Neural cell (in vitro differentiated cells): ENCODE results near the gene ASCL2. TPM values are rescaled to one million over a fixed set of nuclear protein-coding genes. Genes with fewer than 3 reads are reported as not detected.

Experiments used
- H2AFZ ChIP-seq: fragments of 200-600, 300-800 bp; sonication (generic), shearing (Covaris generic); 2 replicates; pipeline ENCODE4 v1.6.0; 2014; ENCODE audit warnings: low read depth, mild to moderate bottlenecking, antibody characterized with exemption, low read length, moderate library complexity
- H3F3A ChIP-seq: fragments of 200-600 bp; shearing (Covaris generic); 2 replicates; pipeline ENCODE4 v1.6.1; 2016; ENCODE audit warnings: mild to moderate bottlenecking, moderate library complexity, mixed read lengths, antibody characterized with exemption, low read length; ENCODE audit not compliant: insufficient read depth, poor library complexity, severe bottlenecking
- H3K27ac ChIP-seq: fragments of 200-600, 300-800 bp; sonication (generic), shearing (Covaris generic); 2 replicates; pipeline ENCODE4 v1.5.1; 2014; ENCODE audit warnings: mild to moderate bottlenecking, low read length, moderate library complexity
- H3K27me3 ChIP-seq: fragments of 300-800, 200-600 bp; sonication (generic), shearing (Covaris generic); 2 replicates; pipeline ENCODE4 v1.6.0; 2014; ENCODE audit warnings: mild to moderate bottlenecking, low read depth, low read length, moderate library complexity; ENCODE audit not compliant: insufficient read depth
- H3K36me3 ChIP-seq: fragments of 300-800, 200-600 bp; sonication (generic), shearing (Covaris generic); 2 replicates; pipeline ENCODE4 v1.5.1; 2014; ENCODE audit warnings: mild to moderate bottlenecking, antibody characterized with exemption, low read length, moderate library complexity; ENCODE audit not compliant: insufficient read depth
- H3K4me2 ChIP-seq: fragments of 300-800, 200-600 bp; sonication (generic), shearing (Covaris generic); 2 replicates; pipeline ENCODE4 v1.6.0; 2014; ENCODE audit warnings: mild to moderate bottlenecking, low read length
- H3K4me3 ChIP-seq: fragments of 300-800, 200-600 bp; sonication (generic), shearing (Covaris generic); 2 replicates; pipeline ENCODE4 v1.5.1; 2014; ENCODE audit warnings: mild to moderate bottlenecking, low read length, moderate library complexity
- H3K79me2 ChIP-seq: fragments of 200-600 bp; shearing (Covaris generic); replicated peaks from 2 replicates; pipeline ENCODE4 v1.6.0; 2014; ENCODE audit warnings: mild to moderate bottlenecking, low read length, moderate library complexity; ENCODE audit not compliant: insufficient read depth
- H3K9ac ChIP-seq: fragments of 300-800, 200-600 bp; sonication (generic), shearing (Covaris generic); 2 replicates; pipeline ENCODE4 v1.6.1; 2016; ENCODE audit warnings: mild to moderate bottlenecking, low read length, mixed read lengths
- H3K9me2 ChIP-seq: fragments of 200-600 bp; shearing (Covaris generic); 2 replicates; pipeline ENCODE4 v1.6.1; 2016; ENCODE audit warnings: mild to moderate bottlenecking, low read length, mixed read lengths; ENCODE audit not compliant: insufficient read depth
- H3K9me3 ChIP-seq: fragments of 200-600, 300-800 bp; sonication (generic), shearing (Covaris generic); 2 replicates; pipeline ENCODE4 v1.6.1; 2016; ENCODE audit warnings: mild to moderate bottlenecking, mixed run types, low read length, moderate library complexity, mixed read lengths
- H4K20me1 ChIP-seq: fragments of 200-600 bp; shearing (Covaris generic); 2 replicates; pipeline ENCODE4 v1.6.1; 2016; ENCODE audit warnings: mild to moderate bottlenecking, mixed run types; ENCODE audit not compliant: insufficient read depth
- CTCF ChIP-seq: fragments of 450-650 bp; IDR thresholded peaks from 2 replicates; pipeline ENCODE4 v1.5.1; 2014; ENCODE audit warnings: antibody characterized with exemption, mild to moderate bottlenecking, moderate library complexity; ENCODE audit not compliant: poor library complexity, severe bottlenecking
- EP300 ChIP-seq: fragments of 450-650 bp; conservative IDR thresholded peaks from 2 replicates; pipeline ENCODE4 v1.6.1; 2014; ENCODE audit warnings: antibody characterized with exemption, mild to moderate bottlenecking, moderate library complexity; ENCODE audit not compliant: poor library complexity, severe bottlenecking
- EZH2 ChIP-seq: fragments of 200-600, 300-800 bp; shearing (Covaris generic), sonication (generic); IDR thresholded peaks from 2 replicates; pipeline ENCODE4 v1.6.1; 2014; ENCODE audit warnings: antibody characterized with exemption, low read length, borderline replicate concordance, mild to moderate bottlenecking; ENCODE audit not compliant: insufficient read depth, poor library complexity, severe bottlenecking
- MXI1 ChIP-seq: fragments of 450-650 bp; conservative IDR thresholded peaks from 2 replicates; pipeline ENCODE4 v1.6.1; 2014; ENCODE audit warnings: antibody characterized with exemption, mild to moderate bottlenecking; ENCODE audit not compliant: poor library complexity, severe bottlenecking
- POLR2AphosphoS5 ChIP-seq: IDR thresholded peaks from 2 replicates; pipeline ENCODE4 v1.6.1; 2012
- RAD21 ChIP-seq: fragments of 450-650 bp; conservative IDR thresholded peaks from 2 replicates; pipeline ENCODE4 v1.6.1; 2014; ENCODE audit warnings: antibody characterized with exemption, mild to moderate bottlenecking, moderate library complexity
- SMC3 ChIP-seq: fragments of 450-650 bp; conservative IDR thresholded peaks from 2 replicates; pipeline ENCODE4 v1.6.1; 2014; ENCODE audit warnings: antibody characterized with exemption, mild to moderate bottlenecking, moderate library complexity; ENCODE audit not compliant: poor library complexity
- TAF1 ChIP-seq: IDR thresholded peaks from 2 replicates; pipeline ENCODE4 v1.6.1; 2012; ENCODE audit warnings: low read depth
- polyA plus RNA-seq: library from polyadenylated mRNA; depleted of rRNA; stranded (reverse); fragments of >200 nt; gene quantifications from 2 replicates; pipeline ENCODE4 v1.2.3, GENCODE V29; 2014
- TF ChIP-seq, protein P1 (sequence below): IDR thresholded peaks from 2 replicates; pipeline ENCODE4 v1.6.1; 2012; ENCODE audit warnings: borderline replicate concordance

Gene ASCL2
- polyA plus RNA-seq, 1 donor from 2014 or later: not detected

GRCh38 chr11:2262301-2263070, 7.9 kb downstream of the ASCL2 start:
- H3K4me2 ChIP-seq: no peak overlapping the region
- H3K79me2 ChIP-seq: no peaks in the 10 kb centered on the region
- no peak overlapping the region for H3K9ac ChIP-seq
- no peaks in the 10 kb centered on the region for H3F3A ChIP-seq
- no peaks in the 10 kb centered on the region for H4K20me1 ChIP-seq
- H3K36me3 ChIP-seq: no peaks in the 10 kb centered on the region
- no peaks in the 10 kb centered on the region for H3K9me3 ChIP-seq
- H3K9me2 ChIP-seq: no peaks in the 10 kb centered on the region
- H2AFZ ChIP-seq: no peak overlapping the region
- no peak overlapping the region for H3K27ac ChIP-seq
- H3K4me3 ChIP-seq: no peak overlapping the region
- peaks cover 3% of the 10 kb centered on the region for H3K27me3 ChIP-seq
- TF ChIP-seq SMC3 (no peak), POLR2AphosphoS5 (no peak), EP300 (no peak), MXI1 (no peak), TAF1 (no peak), RAD21 (no peak), EZH2 (no peak), CTCF (no peak)
- TF ChIP-seq, protein P1, sequence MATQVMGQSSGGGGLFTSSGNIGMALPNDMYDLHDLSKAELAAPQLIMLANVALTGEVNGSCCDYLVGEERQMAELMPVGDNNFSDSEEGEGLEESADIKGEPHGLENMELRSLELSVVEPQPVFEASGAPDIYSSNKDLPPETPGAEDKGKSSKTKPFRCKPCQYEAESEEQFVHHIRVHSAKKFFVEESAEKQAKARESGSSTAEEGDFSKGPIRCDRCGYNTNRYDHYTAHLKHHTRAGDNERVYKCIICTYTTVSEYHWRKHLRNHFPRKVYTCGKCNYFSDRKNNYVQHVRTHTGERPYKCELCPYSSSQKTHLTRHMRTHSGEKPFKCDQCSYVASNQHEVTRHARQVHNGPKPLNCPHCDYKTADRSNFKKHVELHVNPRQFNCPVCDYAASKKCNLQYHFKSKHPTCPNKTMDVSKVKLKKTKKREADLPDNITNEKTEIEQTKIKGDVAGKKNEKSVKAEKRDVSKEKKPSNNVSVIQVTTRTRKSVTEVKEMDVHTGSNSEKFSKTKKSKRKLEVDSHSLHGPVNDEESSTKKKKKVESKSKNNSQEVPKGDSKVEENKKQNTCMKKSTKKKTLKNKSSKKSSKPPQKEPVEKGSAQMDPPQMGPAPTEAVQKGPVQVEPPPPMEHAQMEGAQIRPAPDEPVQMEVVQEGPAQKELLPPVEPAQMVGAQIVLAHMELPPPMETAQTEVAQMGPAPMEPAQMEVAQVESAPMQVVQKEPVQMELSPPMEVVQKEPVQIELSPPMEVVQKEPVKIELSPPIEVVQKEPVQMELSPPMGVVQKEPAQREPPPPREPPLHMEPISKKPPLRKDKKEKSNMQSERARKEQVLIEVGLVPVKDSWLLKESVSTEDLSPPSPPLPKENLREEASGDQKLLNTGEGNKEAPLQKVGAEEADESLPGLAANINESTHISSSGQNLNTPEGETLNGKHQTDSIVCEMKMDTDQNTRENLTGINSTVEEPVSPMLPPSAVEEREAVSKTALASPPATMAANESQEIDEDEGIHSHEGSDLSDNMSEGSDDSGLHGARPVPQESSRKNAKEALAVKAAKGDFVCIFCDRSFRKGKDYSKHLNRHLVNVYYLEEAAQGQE: no peak

DNA sequence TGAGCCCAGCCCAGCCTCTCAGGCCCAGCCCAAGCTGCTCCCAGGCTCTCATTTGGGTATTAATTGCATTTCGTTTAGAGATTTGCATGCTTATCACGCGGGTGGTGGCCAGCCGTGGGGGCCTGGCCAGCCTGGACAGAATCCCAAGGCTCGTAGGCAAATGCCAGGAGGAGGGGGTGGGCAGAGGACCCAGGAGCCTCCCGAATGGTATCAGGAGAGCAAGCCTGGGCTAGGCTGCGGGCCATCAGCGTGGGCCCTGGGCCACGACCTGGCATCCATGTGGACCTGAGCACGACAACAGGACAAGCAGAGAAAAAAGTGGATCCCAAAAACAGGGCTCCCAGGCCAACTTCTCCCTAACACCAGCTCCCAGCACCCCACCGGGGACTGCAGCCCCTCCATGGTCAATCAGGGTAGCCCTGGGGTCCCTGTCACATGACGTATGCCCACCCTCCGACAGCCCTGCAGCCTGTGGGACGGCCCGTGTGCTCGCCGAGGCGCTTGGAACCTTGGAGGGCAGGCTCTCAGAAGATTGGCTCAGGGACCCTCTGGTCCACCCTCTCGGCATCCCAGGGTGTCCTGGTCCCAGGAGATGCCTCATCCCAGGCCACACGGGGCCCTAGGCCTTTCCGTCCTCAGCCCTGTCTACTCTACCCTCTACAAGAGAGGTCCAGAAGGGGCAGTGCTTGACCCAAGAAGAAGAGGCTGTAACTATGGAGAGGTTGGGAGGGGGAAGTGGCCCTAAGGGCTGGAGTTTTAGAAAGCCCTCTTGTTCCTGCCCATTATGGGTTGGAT, 8.8 kb downstream of the ASCL2 start:
- H3K27ac ChIP-seq: no peak overlapping the region
- no peak for TF ChIP-seq SMC3
- no peak for TF ChIP-seq RAD21
- TF ChIP-seq, protein P1: no peak
- TF ChIP-seq CTCF: no peak
- TF ChIP-seq POLR2AphosphoS5: no peak
- no peak for TF ChIP-seq EZH2
- no peak for TF ChIP-seq TAF1
- no peak for TF ChIP-seq MXI1
- no peak for TF ChIP-seq EP300
- H3K4me3 ChIP-seq: no peak overlapping the region
- H3F3A ChIP-seq: no peaks in the 10 kb centered on the region
- H3K9me2 ChIP-seq: no peaks in the 10 kb centered on the region
- no peak overlapping the region for H3K4me2 ChIP-seq
- no peak overlapping the region for H3K9ac ChIP-seq
- no peaks in the 10 kb centered on the region for H4K20me1 ChIP-seq
- H3K79me2 ChIP-seq: no peaks in the 10 kb centered on the region
- H3K36me3 ChIP-seq: no peaks in the 10 kb centered on the region
- no peaks in the 10 kb centered on the region for H3K27me3 ChIP-seq
- no peaks in the 10 kb centered on the region for H3K9me3 ChIP-seq
- no peak overlapping the region for H2AFZ ChIP-seq
